VCaP (cell line): ENCODE results near the gene ADTRP.

Source experiments
- H3K27ac ChIP-seq: fragments of 450-650 bp; 2 replicates; pipeline ENCODE4 v1.5.1; 2017
- TF ChIP-seq, protein P1 (sequence below): fragments of 450-650 bp; conservative IDR thresholded peaks from 2 replicates; pipeline ENCODE4 v1.5.1; 2017; ENCODE audit warnings: mild to moderate bottlenecking, moderate library complexity

Gene ADTRP

DNA sequence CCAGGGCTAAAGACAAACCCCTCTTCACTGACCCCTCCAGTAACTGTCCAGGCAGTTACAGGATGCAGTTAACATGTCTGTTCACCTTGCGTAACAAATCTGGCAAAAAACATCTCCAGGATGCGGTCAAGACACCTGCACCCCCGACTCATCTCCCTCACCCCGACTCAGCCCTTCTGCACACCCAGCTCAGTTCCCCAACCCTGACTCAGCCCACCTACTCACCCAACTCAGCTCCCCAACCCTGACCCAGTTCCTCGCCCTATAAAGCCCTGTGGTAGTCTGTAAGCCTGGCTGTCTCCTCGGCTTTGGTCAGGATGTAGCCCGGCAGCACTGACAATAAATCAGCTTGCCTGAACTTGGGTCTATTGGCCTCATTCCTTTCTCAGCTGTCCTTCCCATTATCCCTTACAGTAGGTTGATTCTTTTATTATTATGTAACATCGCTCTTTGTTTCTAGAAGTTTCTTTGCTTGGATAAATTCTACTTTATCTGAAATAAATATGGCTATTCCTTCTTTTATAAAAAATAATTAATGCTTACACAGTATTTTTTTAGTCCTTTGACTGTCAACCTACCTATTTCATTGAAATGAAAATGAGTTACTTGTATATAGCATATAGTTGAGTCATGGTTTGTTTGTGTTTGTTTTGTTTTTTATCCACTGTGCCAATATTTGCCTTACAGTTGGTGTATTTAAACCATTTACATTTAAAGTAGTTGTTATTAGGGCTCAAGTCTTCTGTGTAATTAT, 12.9 kb upstream of the ADTRP start:
- TF ChIP-seq, protein P1, sequence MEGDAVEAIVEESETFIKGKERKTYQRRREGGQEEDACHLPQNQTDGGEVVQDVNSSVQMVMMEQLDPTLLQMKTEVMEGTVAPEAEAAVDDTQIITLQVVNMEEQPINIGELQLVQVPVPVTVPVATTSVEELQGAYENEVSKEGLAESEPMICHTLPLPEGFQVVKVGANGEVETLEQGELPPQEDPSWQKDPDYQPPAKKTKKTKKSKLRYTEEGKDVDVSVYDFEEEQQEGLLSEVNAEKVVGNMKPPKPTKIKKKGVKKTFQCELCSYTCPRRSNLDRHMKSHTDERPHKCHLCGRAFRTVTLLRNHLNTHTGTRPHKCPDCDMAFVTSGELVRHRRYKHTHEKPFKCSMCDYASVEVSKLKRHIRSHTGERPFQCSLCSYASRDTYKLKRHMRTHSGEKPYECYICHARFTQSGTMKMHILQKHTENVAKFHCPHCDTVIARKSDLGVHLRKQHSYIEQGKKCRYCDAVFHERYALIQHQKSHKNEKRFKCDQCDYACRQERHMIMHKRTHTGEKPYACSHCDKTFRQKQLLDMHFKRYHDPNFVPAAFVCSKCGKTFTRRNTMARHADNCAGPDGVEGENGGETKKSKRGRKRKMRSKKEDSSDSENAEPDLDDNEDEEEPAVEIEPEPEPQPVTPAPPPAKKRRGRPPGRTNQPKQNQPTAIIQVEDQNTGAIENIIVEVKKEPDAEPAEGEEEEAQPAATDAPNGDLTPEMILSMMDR: no peak
- no peak overlapping the region for H3K27ac ChIP-seq

DNA sequence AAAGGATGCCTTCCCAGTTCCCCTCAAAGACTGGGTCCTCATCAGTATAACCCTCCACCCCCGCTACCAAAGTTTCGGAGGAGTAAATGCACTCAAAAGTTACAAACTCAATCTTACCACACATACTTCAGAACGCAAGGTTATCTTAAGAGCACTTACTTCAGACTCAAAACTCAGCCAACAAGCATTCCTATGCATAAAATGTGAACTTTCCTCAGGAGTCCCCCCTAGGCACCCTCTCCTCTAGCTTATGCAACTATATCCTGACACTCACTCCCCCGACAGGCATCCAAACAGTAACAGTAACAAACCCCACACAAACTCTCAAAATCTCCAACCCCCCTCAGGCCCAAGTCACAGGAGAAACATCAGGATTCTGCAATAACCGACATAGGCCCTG, 11.1 kb upstream of the ADTRP start:
- TF ChIP-seq, protein P1: no peak
- H3K27ac ChIP-seq: no peak overlapping the region

DNA sequence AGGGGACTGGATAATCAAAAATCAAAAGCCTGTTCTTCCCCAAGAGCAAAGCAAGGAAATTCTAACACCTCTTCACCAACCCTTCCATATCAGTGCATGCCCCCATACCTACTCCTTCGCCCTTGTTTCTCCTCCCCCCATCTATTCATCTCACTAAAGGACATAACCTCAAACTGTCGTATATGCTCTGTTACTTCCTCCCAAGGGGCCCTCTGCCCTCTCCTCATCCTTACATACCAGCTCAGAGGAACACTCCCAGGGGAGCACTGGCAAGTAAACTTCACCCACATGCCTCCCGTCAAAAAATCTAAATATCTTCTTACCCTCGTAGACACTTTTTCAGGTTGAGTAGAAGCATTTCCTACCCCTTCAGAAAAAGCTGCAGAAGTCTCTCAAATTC, 9.4 kb upstream of the ADTRP start:
- no peak overlapping the region for H3K27ac ChIP-seq
- TF ChIP-seq, protein P1: no peak

GRCh38 chr6:11785774-11786579, 7.4 kb upstream of the ADTRP start:
- H3K27ac ChIP-seq: 0 out of 2 replicates have a peak overlapping the region, but pooled peaks have one; percentile 5
- TF ChIP-seq, protein P1: no peak

- no peak overlapping the region for H3K27ac ChIP-seq
- TF ChIP-seq, protein P1: no peak
Measured at GRCh38 chr6:11785415-11785773, 6.8 kb upstream of the ADTRP start.

DNA sequence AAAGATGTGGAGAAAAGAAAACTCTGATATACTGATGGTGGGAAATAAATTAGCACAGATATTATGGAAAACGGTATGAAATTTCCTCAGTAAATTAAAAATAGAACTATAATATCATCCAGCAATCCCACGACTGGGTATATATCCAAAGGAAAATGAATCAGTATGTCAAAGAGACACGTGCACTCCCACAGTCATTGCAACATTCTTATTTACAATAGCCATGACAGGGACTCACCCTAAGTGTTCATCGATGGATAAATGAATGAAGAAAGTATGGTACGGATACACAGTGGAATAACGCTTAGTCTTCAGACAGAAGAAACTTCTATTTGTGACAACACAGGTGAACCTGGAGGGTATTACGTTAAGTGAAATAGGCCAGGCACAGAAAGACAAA, 5.7 kb upstream of the ADTRP start:
- H3K27ac ChIP-seq: no peak overlapping the region
- TF ChIP-seq, protein P1: no peak

DNA sequence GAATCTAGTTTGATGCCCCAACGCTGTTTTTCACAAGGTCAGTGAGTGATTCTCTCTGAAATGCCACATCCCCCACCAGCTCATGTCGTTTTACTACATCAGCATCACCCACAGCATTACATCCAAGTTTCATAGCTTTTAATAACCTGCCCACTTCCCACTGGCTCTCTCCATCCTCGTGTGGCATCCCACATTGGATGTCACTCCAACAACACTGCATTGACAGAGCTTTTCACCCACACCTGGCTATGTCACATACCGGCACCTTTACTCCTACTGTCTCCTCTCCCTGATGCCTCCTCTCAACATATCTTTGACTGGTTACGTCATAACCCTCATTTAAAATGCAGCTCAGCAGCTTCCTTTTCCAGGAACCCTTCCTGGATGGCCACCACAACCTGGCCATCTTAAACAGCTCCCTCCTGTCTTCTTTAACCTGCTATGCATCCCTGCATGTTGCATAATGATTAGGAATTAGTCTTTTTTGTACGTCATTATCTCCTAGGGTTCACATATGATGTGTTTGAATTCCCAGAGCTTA, 5.0 kb upstream of the ADTRP start:
- TF ChIP-seq, protein P1: no peak
- H3K27ac ChIP-seq: no peak overlapping the region
